GM23248 (cell line): Measurements from ENCODE around the gene ADNP.

Source experiments
- EZH2 ChIP-seq: fragments of 200-600 bp; sonication (generic); IDR thresholded peaks from 2 replicates; pipeline ENCODE4 v1.6.1; 2018; ENCODE audit warnings: antibody characterized with exemption, mild to moderate bottlenecking; ENCODE audit not compliant: insufficient read depth, poor library complexity, severe bottlenecking
- EZH2phosphoT487 ChIP-seq: fragments of 200-600 bp; sonication (generic); IDR thresholded peaks from 2 replicates; pipeline ENCODE4 v1.6.1; 2018; ENCODE audit warnings: antibody characterized with exemption, moderate library complexity, mild to moderate bottlenecking, low read depth; ENCODE audit not compliant: insufficient read depth

DNA sequence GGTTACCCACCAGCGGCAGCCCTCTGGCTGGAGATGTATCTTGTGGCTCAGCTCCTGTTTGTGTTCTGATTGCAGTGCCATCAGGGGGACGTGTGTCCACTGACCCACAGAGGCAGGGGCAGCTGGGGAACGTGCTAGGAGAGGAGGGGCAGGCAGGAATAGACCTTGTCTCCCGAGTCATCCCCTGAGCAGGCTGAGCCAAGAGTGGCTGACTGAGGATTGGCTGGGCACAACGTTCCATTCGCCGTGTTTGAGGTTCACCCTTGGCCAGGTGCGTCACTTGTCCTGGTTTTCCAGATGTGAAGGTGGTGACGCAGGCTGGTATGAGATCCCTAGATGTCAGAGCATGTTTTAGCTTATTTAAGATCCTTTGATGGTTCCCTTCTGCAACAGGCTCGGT is 57.7 kb downstream of the ADNP start:
- no peak for TF ChIP-seq EZH2phosphoT487
- no peak for TF ChIP-seq EZH2
